ENCODE results near the gene SYCE3.
"Not testable (repeated sequence)": the region's sequence is repeated elsewhere in the genome, so short reads cannot be mapped to it uniquely, and the experiment has no call there.

The SYCE3 gene, protein sequence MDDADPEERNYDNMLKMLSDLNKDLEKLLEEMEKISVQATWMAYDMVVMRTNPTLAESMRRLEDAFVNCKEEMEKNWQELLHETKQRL

GRCh38 chr22:50562523-50563412, at the start of gene SYCE3:
Gene SYCE3 (minus strand): TSS chr22:50562919. CDS start chr22:50556405, 6,514 bp downstream.
- DNase-seq = peak; percentile 92

- no peak for DNase-seq
Observed at GRCh38 chr22:50612168-50612527, 49.4 kb upstream of the SYCE3 start.

DNA sequence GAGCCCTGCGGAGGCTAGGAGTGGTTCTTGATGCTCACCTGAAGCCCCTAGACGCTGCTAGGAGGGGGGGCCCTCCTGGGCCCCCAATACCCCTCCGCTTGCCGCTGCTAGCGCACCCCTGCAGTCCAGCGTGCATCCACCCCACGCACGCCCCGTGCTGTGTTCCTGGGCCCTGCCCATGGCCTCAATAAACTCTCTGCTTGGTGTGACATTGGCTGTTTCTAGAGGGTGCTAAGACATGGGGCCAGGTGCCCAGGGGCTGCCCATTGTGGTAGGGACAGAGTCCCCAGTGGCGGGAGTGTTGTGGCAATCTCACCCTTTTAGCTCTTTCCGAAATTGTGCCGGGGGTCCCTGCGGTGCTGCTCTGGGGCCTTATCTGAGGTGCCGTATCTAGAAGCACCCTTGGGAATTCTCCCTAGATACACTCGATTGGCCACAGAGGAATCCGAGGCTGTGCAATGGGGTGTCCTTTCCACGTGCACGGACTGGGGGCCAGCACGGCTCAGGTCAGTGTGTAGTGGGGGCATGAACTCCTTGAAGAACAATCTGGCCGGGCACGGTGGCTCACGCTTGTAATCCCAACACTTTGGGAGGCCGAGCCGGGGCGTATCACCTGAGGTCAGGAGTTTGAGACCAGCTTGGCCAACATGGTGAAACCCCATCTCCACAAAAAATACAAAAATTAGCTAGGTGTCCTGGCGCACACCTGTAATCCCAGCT, 48.8 kb upstream of the SYCE3 start:
- no peak for DNase-seq

- no peak for DNase-seq
Observed at GRCh38 chr22:50610581-50610980, 47.9 kb upstream of the SYCE3 start.

DNA sequence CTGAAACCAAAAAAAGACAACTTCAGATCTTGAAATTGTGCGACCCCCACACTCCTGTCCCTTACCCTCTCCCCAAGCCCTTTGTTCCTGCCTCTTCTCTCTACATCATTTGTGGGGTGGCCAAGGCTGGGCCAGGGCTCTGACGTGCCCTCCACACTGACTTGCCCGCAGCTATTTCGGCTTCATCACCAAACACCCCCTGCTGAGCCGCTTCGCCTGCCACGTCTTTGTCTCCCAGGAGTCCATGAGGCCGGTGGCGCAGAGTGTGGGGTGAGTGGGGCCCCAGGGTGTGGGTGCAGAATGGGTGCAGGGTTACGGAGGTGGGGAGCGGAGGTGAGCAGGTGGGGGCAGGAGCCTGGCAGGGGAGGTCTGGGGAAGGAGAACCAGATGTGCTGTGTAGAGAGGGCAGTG, 47.3 kb upstream of the SYCE3 start:
- DNase-seq = no peak

- DNase-seq = no peak
Observed at GRCh38 chr22:50609599-50609998, 46.9 kb upstream of the SYCE3 start.

- no peak for DNase-seq
Observed at GRCh38 chr22:50608996-50609395, 46.3 kb upstream of the SYCE3 start.

- not testable (repeated sequence) for DNase-seq
Observed at GRCh38 chr22:50608058-50608840, 45.5 kb upstream of the SYCE3 start.

GRCh38 chr22:50607659-50608020, 44.9 kb upstream of the SYCE3 start:
- DNase-seq = no peak

DNA sequence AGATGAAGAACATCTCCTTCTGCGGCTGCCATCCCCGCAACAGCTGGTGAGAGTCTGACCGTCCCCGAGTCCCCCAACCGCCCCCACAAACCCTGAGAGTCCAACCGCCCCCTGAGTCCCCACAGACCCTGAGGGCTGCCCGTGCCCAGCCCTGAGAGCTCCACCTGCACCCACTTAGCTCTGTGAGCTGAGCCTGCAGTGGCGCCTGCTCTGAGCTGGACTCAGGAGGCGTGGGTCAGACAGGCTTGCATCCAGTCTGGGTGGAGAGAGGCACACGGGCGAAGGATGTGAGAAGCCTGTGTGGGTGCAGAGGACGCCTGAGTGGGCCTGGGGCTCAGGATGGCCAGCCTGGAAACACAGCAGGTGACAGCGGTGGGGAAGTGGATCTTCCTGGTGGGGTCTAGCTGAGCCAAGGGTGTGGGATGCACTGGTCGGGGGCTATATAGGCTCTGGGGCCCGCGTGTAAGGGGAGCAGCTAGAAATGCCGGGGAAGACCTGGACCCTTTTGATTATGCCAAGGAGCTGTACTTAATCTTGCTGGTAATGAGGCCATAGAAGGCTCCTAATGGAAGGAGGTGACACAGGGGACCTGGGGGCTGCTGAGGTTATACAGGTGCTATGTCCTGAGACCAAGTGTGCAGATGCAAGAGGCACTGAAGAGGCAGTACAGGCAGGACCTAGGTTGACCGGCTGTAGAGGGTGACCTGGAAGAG, 44.4 kb upstream of the SYCE3 start:
- no peak for DNase-seq

- DNase-seq = no peak
Observed at GRCh38 chr22:50606165-50606945, 43.6 kb upstream of the SYCE3 start.

GRCh38 chr22:50605613-50606074, 42.9 kb upstream of the SYCE3 start:
- no peak for DNase-seq

DNA sequence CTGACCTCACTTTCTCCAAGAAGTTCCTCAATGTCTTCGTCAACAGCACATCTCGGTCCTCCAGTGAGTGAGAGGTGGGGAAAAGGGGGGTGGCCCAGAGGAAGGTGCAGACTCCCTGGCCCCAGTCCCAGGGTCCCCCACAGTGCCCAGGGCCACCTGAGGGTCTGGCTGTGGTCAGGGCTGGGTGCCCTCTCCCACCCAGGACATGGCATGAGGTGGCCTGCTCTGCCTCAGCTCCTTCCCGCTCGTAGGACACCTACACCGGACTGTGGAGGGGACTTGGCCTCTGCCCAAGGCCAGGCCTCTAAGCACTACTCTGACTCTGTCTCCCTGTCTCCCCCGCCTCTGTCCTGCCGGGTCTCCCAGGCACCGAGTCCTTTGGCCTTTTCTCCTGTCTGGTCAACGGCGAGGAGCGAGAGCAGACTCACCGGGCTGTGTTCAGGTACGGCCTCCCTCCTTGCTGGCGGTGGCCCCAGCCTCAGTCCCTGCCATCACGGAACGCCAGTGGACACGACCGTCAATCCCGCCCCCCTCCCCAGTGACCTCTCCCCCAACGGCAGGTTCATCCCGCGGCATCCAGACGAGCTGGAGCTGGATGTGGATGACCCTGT, 42.4 kb upstream of the SYCE3 start:
- no peak for DNase-seq

DNA sequence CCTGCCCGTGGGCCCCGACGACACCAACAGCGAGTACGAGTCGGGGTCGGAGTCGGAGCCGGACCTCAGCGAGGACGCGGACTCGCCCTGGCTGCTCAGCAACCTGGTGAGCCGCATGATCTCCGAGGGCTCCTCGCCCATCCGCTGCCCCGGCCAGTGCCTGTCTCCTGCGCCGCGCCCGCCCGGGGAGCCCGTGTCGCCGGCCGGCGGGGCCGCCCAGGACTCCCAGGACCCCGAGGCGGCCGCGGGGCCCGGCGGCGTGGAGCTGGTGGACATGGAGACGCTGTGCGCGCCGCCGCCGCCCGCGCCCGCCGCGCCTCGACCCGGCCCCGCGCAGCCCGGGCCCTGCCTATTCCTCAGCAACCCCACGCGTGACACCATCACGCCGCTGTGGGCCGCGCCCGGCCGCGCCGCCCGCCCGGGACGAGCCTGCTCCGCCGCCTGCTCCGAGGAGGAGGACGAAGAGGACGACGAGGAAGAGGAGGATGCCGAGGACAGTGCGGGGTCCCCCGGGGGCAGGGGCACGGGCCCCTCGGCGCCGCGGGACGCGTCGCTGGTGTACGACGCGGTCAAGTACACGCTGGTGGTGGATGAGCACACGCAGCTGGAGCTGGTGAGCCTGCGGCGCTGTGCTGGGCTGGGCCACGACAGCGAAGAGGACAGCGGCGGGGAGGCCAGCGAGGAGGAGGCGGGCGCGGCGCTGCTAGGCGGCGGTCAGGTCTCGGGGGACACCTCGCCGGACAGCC, 41.7 kb upstream of the SYCE3 start:
- no peak for DNase-seq

- DNase-seq = no peak
Observed at GRCh38 chr22:50603511-50604255, 41.0 kb upstream of the SYCE3 start.

GRCh38 chr22:50602338-50602700, 39.6 kb upstream of the SYCE3 start:
- no peak for DNase-seq

- no peak for DNase-seq
Observed at GRCh38 chr22:50601669-50602337, 39.1 kb upstream of the SYCE3 start.

- no peak for DNase-seq
Observed at GRCh38 chr22:50600967-50601668, 38.4 kb upstream of the SYCE3 start.

DNA sequence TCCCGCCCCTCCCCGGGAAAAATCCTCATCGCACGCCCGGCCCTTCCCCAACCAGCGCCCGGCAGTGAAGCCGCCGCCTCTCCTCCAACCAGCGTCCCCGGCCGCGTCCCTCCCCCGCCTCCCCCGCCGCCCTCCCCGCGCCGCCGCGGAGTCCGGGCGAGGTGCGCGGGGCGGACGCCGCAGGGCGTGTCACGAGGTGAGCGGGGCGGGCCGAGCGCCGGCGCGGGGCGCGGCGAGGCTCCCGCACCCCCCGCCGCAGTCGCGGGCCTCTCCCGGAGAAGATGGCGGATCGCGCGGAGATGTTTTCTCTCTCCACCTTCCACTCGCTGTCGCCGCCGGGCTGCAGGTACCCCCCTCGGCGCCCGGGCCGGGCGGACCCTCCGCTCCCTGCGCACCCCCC, 37.8 kb upstream of the SYCE3 start, which contains the start of gene MAPK8IP2:
Gene MAPK8IP2 (plus strand): TSS at position 256 of the 400 bp plus-strand sequence. CDS start 26 bp downstream, at position 282.
- DNase-seq = no peak

Measured in KG1 (cell line).